ENCODE data around the gene SLC16A6.
"Not testable (repeated sequence)": the region's sequence is repeated elsewhere in the genome, so short reads cannot be mapped to it uniquely, and the experiment has no call there.

Gene SLC16A6, protein sequence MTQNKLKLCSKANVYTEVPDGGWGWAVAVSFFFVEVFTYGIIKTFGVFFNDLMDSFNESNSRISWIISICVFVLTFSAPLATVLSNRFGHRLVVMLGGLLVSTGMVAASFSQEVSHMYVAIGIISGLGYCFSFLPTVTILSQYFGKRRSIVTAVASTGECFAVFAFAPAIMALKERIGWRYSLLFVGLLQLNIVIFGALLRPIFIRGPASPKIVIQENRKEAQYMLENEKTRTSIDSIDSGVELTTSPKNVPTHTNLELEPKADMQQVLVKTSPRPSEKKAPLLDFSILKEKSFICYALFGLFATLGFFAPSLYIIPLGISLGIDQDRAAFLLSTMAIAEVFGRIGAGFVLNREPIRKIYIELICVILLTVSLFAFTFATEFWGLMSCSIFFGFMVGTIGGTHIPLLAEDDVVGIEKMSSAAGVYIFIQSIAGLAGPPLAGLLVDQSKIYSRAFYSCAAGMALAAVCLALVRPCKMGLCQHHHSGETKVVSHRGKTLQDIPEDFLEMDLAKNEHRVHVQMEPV

DNA sequence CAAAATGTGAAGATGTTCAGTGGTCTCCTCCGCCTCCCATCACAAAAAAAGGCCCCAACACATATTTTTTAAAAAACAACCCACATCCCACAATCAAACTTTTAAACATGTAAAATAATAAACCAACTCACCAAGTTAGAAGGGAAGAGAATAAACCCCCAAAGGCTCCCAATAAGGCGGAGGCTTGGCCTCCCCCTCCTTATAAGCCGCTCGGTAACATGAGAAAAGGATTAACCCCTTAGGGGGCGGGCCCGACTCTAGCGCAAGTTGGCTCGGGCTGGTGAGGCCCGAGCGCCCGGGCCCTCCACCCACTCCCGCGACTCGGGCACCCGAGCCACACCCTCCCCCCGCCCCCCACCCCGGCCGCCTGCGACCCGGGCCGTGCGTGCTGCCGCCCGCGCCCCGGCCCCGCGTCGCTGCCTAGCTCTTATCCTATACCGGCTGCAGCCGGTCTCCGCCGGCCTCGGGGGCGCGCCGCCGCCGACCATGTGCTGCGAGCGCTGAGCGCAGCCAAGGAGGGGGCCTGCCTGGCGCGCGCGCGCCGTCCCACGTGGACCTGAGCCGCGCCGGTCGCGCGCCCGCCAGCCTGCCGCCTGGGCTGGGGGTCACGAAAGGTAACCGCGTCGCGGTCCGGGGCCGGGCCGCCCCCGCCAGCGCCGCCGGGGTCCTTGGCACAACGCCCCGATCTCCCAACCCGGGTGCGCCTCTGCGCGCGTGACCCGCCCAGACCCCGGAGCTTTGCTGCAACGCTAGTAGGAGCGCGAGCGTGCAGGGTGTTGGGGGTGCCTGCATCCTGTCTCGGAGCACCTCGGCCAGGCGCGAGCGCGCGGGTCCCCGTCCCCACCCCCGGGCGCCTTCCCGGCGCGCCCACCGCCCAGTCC lies at the start of gene SLC16A6, which contains the start of gene ARSG:
TSS of gene SLC16A6 (minus strand) at position 173 of the 881 bp plus-strand sequence. CDS start 12,807 bp downstream, outside the sequence.
TSS of gene ARSG (plus strand) at position 541 of the 881 bp plus-strand sequence. CDS start 15,999 bp downstream, outside the sequence.
- Mint-ChIP-seq H3K36me3 (ENCODE audit: low read depth) (peaks cover 4% of the 10 kb centered on the region), H3K9me3 (no peaks in the 10 kb centered on the region), H3K4me1 (ENCODE audit: low read depth) (peaks cover 64% of the 10 kb centered on the region), H3K27ac (peak within 1 kb of the TSS; percentile 91), H3K27me3 (no peaks in the 10 kb centered on the region), H3K4me3 (peak within 1 kb of the TSS; percentile 87)

DNA sequence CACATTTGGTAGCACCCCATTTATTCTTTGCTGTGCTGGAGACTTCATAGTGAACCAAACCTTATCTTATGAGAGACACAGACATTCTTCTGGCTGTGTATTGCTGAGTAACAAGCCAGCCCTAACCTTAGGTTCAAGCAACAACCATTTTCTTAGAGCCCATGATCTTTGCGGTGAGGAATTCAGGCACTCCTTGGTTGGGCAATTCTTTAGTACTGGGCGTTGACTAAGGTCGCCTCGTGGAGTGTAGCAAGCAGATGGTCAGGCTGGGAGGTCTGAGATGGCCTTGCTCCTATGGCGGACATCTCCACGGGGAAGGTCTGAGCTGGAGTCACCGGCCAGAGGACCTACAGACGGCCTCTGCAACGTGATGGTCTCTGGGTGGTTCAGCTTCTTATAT lies 43.5 kb upstream of the SLC16A6 start:
- Mint-ChIP-seq H3K27ac (no peak overlapping the region), H3K27me3 (no peaks in the 10 kb centered on the region), H3K4me3 (no peak overlapping the region), H3K36me3 (ENCODE audit: low read depth) (peaks cover 5% of the 10 kb centered on the region), H3K9me3 (peaks cover 8% of the 10 kb centered on the region), H3K4me1 (ENCODE audit: low read depth) (no peaks in the 10 kb centered on the region)

DNA sequence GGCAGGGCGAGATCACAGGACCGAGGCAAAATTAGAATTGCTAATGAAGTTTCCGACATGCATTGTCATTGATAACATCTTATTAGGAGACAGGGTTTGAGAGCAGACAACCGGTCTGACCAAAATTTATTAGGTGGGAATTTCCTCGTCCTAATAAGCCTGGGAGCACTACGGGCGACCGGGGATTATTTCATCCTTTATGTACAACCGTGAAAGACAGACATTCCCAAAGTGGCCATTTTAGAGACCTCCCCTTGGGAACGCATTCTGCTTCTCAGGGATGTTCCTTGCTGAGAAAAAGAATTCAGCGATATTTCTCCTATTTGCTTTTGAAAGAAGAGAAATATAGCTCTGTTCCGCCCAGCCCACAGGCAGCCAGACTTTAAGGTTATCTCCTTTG lies 41.0 kb upstream of the SLC16A6 start:
- not testable (repeated sequence) for H3K27me3 Mint-ChIP-seq; H3K4me3 Mint-ChIP-seq; H3K27ac Mint-ChIP-seq; H3K36me3 Mint-ChIP-seq (ENCODE audit: low read depth); H3K9me3 Mint-ChIP-seq; H3K4me1 Mint-ChIP-seq (ENCODE audit: low read depth)

DNA sequence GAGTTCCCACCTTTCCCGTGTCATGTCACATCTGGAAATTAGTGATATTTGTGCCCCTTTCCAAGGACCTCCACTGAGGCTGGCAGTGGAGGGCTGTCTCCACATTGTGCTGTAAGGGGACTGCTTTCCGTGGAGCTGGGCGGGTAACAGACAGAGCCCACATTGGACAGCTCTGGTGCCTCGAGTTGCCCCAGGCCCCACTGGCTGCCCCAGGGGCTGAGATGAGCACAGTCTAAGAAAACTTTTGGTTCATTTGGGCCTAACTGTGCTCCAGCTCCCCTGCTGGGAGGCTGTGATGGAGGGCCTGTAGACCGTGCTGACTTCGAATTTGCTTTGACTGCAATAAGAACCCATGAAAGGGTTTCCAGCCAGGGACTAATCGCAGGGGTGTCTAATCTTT lies 38.4 kb upstream of the SLC16A6 start:
- peaks cover 15% of the 10 kb centered on the region for H3K4me1 Mint-ChIP-seq (ENCODE audit: low read depth)
- H3K27me3 Mint-ChIP-seq: no peaks in the 10 kb centered on the region
- peaks cover 8% of the 10 kb centered on the region for H3K9me3 Mint-ChIP-seq
- no peak overlapping the region for H3K4me3 Mint-ChIP-seq
- H3K36me3 Mint-ChIP-seq (ENCODE audit: low read depth): peaks cover 5% of the 10 kb centered on the region
- no peak overlapping the region for H3K27ac Mint-ChIP-seq

DNA sequence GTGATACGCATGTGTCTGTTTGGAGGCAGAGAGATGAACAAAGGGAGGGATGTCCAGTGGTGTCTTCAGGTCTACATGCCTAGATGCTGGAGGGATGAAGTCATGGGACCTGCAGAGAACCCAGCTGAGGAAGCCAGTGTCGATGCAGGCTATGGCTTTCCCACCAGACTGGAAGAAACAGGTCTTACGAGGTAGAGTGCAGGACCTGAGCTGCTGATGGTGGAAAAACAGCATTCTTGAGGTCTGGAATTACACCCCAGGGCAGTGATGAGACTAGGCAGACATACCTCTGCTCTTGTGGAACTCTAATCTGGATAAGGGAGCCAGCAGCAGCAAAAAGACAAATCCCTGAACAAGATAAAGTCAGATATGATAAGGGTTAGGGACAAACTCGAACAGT lies 37.7 kb upstream of the SLC16A6 start:
- H3K27me3 Mint-ChIP-seq: no peaks in the 10 kb centered on the region
- H3K4me1 Mint-ChIP-seq (ENCODE audit: low read depth): peaks cover 15% of the 10 kb centered on the region
- H3K4me3 Mint-ChIP-seq: no peak overlapping the region
- H3K36me3 Mint-ChIP-seq (ENCODE audit: low read depth): peaks cover 5% of the 10 kb centered on the region
- H3K9me3 Mint-ChIP-seq: peaks cover 8% of the 10 kb centered on the region
- no peak overlapping the region for H3K27ac Mint-ChIP-seq

DNA sequence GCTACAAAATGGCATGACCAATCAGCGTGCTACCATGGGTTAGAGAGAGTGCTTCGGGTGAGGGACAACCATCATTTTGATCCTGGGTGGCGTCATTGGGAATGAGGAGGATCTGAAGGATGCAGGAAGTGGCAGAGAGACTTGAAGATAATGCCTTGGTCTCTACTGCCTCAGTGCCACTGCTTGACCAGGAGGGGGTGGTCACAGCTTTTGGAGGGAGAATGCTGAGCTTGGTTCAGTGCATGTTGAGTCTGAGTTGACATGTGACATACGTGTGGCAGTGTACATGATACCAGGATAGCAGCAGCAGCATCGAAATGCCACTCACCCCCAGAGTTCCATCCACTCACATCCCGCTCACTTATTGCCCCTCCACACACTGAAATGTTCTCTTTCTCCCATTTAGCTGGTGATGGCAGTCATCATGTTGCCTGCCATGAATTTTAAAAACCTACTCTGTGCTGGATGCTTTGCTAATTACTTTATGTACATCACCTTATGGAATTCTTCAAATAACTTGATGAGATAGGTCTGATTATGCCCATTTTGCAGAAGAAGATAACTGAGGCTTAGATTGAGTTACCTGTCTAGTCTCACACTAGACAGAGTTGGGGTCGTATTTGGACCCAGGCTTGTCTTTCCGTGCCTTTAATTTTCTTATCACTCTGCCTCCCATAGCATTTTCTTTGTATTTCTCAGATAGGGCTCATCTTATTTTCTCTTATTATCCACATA lies 37.1 kb upstream of the SLC16A6 start:
- Mint-ChIP-seq H3K27me3 (no peaks in the 10 kb centered on the region), H3K4me3 (no peak overlapping the region), H3K4me1 (ENCODE audit: low read depth) (peaks cover 15% of the 10 kb centered on the region), H3K27ac (no peak overlapping the region), H3K36me3 (ENCODE audit: low read depth) (peaks cover 5% of the 10 kb centered on the region), H3K9me3 (peaks cover 8% of the 10 kb centered on the region)

DNA sequence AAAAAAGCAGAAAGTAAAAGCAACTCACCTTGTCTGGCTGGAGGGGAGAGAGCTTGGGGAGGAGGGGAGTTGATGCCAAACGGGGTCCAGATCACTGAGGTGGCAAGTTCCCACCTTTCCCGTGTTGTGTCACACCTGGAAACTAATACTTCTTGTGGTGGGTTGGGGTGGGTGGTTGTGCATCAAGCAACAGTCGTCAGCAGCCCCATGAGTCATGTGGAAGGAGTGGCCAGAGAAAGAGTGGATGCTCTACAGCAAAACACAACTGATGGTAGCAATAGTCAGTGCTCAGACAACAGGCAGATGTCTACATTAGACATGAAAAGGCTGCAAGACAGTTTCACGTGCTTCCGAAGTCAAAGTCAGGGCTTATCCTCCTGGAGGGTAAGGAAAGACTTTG lies 35.8 kb upstream of the SLC16A6 start:
- no peaks in the 10 kb centered on the region for H3K27me3 Mint-ChIP-seq
- H3K27ac Mint-ChIP-seq: no peak overlapping the region
- H3K9me3 Mint-ChIP-seq: peaks cover 6% of the 10 kb centered on the region
- peaks cover 15% of the 10 kb centered on the region for H3K4me1 Mint-ChIP-seq (ENCODE audit: low read depth)
- H3K4me3 Mint-ChIP-seq: no peak overlapping the region
- peaks cover 5% of the 10 kb centered on the region for H3K36me3 Mint-ChIP-seq (ENCODE audit: low read depth)

DNA sequence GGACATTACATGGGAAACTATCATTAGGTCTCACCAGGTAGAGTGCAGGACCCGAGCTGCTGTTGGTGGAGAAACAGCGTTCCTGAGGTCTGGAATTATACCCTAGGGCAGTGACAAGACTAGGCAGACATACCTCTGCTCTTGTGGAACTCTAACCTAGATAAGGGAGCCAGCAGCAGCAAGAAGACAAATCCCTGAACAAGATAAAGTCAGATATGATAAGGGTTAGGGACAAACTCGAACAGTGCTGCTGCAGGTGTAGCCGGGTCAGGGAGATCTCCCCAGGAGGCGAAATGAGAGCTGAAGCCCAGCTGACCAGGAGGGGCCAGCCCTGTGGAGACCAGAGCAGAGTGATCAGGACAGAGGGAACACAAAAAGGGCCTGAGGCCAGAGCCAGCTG lies 35.0 kb upstream of the SLC16A6 start:
- Mint-ChIP-seq H3K36me3 (ENCODE audit: low read depth) (peaks cover 5% of the 10 kb centered on the region), H3K9me3 (peaks cover 6% of the 10 kb centered on the region), H3K4me1 (ENCODE audit: low read depth) (peaks cover 15% of the 10 kb centered on the region), H3K27ac (no peak overlapping the region), H3K4me3 (no peak overlapping the region), H3K27me3 (no peaks in the 10 kb centered on the region)

DNA sequence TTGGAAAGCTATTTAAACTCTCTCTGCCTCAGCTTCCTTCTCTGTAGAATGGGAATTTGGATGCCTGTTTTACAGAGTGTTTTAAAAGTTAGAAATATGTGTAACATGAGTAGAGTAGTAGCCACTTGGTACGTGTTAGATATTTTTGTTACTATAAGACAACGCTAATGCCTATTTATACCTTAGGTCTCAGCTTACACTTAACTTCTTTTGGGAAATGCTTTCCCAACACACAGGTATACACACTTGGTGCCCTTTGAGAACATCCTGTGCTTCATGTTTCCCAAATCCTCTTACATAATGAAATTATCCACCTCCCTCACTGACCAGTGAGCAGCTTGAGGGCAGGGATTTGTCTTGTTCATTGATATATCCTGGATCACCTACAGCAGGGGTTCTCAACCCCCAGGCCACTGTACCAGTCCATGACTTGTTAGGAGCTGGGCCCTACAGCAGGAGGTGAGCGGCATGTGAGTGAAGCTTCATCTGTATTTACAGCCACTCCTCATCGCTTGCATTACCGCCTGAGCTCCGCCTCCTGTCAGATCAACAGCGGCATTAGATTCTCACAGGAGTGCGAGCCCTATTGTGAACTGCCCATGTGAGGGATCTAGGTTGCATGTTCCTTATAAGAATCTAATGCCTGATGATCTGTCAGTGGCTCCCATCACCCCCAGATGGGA lies 33.9 kb upstream of the SLC16A6 start:
- Mint-ChIP-seq H3K36me3 (ENCODE audit: low read depth) (no peaks in the 10 kb centered on the region), H3K4me1 (ENCODE audit: low read depth) (peaks cover 15% of the 10 kb centered on the region), H3K27me3 (no peaks in the 10 kb centered on the region), H3K9me3 (no peaks in the 10 kb centered on the region), H3K4me3 (no peak overlapping the region), H3K27ac (no peak overlapping the region)

DNA sequence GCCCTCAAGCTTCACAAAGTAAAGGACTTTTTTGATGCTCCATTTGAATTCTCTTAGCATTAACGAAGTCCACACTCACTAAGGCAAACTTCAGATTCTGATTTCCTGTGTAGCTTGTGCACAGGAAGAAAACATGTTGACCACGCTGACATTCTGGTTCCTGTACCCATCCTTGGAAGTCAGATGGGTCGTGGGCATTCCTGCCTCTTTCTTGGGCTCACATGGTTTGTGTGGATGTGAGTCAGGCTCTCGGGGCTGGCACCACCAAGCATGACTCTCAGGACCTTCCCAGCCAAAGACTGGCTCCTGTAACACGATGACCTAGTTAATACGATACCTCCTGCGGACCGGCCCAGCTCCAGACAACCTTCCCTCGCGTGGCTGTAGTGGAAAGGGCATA lies 33.2 kb upstream of the SLC16A6 start:
- no peak overlapping the region for H3K4me3 Mint-ChIP-seq
- H3K27me3 Mint-ChIP-seq: no peaks in the 10 kb centered on the region
- H3K9me3 Mint-ChIP-seq: no peaks in the 10 kb centered on the region
- peaks cover 15% of the 10 kb centered on the region for H3K4me1 Mint-ChIP-seq (ENCODE audit: low read depth)
- H3K36me3 Mint-ChIP-seq (ENCODE audit: low read depth): no peaks in the 10 kb centered on the region
- H3K27ac Mint-ChIP-seq: no peak overlapping the region

DNA sequence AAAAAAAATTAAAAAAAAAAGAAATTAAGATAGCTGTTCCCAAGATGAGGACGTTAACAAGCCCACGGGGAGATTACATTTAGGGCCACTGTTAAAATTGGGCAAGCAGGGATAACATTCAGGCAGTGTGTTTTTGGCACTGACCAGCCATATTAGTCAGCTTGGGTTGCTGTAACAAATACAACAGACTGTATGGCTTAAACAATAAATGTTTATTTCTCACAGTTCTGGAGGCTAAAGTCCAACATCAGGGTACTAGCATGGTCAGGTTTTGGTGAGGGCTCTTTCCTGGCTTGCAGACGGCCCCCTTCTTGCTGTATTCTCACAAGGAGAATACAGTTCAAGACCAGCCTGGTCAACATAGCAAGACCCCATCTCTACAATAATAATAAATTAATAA lies 31.7 kb upstream of the SLC16A6 start:
- H3K4me3 Mint-ChIP-seq: no peak overlapping the region
- H3K36me3 Mint-ChIP-seq (ENCODE audit: low read depth): no peaks in the 10 kb centered on the region
- no peak overlapping the region for H3K27ac Mint-ChIP-seq
- peaks cover 29% of the 10 kb centered on the region for H3K4me1 Mint-ChIP-seq (ENCODE audit: low read depth)
- no peaks in the 10 kb centered on the region for H3K27me3 Mint-ChIP-seq
- H3K9me3 Mint-ChIP-seq: no peaks in the 10 kb centered on the region

DNA sequence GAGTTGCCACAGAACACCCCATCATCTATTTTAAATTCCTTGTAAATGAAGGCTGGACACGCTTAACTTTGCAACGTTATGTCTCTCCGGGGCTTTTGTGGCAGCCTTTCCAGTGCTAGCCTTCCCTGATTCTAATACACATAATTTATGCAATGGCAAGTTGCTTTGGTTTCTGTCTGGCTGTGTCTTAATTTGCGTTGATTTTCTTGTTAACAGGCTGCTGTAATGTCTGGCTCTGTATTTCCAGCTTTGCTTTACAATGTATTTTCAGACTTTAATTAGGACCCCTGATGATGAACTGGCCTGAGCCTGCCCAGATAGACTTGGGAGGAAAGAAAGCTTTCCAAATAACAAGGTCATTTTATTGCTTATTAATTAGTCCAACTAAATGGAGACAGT lies 30.6 kb upstream of the SLC16A6 start:
- Mint-ChIP-seq H3K27ac (no peak overlapping the region), H3K36me3 (ENCODE audit: low read depth) (no peaks in the 10 kb centered on the region), H3K4me1 (ENCODE audit: low read depth) (peaks cover 34% of the 10 kb centered on the region), H3K4me3 (no peak overlapping the region), H3K9me3 (no peaks in the 10 kb centered on the region), H3K27me3 (no peaks in the 10 kb centered on the region)

DNA sequence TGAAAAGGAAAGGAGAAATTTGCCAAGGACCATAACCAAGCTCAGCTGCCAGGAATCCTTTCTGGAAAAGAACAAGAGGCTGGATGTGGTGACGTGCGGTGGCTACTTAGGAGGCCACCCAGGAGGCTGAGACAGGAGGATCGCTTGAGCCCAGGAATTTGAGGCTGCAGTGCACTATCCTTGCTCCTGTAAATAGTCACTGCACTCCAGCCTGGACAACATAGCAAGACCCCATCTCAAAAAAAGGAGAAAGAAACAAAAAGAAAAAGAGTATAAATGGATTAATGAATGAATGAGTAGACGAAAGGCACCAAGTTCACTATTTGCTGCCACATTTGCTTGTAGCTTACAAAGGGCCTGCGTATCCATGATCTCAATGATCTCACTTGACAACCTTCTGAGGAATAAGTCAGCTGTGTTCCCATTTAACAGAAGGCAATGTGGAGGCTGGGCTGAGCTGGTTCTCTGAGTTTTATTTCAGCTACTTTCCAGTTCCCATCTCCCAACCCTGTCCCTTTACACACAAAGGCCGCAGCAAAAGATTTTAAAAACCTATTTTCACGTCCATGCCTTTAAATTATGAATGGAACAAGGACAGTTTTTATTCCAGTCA lies 30.1 kb upstream of the SLC16A6 start:
- Mint-ChIP-seq H3K4me1 (ENCODE audit: low read depth) (peaks cover 35% of the 10 kb centered on the region), H3K4me3 (no peak overlapping the region), H3K27ac (no peak overlapping the region), H3K36me3 (ENCODE audit: low read depth) (no peaks in the 10 kb centered on the region), H3K27me3 (no peaks in the 10 kb centered on the region), H3K9me3 (peaks cover 3% of the 10 kb centered on the region)
